Mucosa of descending colon (tissue), 3 donors: ENCODE data around the gene TMOD3. TPM values are rescaled to one million over a fixed set of nuclear protein-coding genes. Genes with fewer than 3 reads are reported as not detected.

Experiments used
- ATAC-seq: fragments of 200-7000 bp; cut with Tn5 transposase; one replicate; pipeline ENCODE4 v1.9.1; 2020; ENCODE audit warnings: mild to moderate bottlenecking, moderate library complexity
- DNase-seq, 3 donors: peaks; one replicate each; pipeline ENCODE4 v3.0.0-alpha.2; 2020
- H3K36me3 ChIP-seq: fragments of 200-600 bp; one replicate; pipeline ENCODE4 v1.8.0; 2021; ENCODE audit warnings: low read depth, mild to moderate bottlenecking
- H3K4me1 ChIP-seq: fragments of 200-600 bp; one replicate; pipeline ENCODE4 v1.8.0; 2021; ENCODE audit warnings: low read depth, mild to moderate bottlenecking
- H3K4me3 ChIP-seq: fragments of 200-600 bp; one replicate; pipeline ENCODE4 v1.8.0; 2021; ENCODE audit warnings: mild to moderate bottlenecking
- H3K9me3 ChIP-seq: fragments of 200-600 bp; one replicate; pipeline ENCODE4 v1.8.0; 2021; ENCODE audit warnings: mild to moderate bottlenecking
- CTCF ChIP-seq: fragments of 200-600 bp; IDR thresholded peaks from one replicate; pipeline ENCODE4 v1.8.0; 2022; ENCODE audit warnings: antibody characterized with exemption, mild to moderate bottlenecking
- intact Hi-C, 2 donors: fragments of 100-400 bp; cut with DNase I in 1 of 2; cut with micrococcal nuclease in 1 of 2; formaldehyde crosslinking; loops; one replicate each; pipeline versions ENCODE4 v1.11.0 to v1.11.1; 2022; cut with DNase I, micrococcal nuclease
- total RNA-seq, 3 donors: library from RNA; stranded (reverse); fragmentation: NEBNext Ultra II Directional in 2 of 3; extraction: Animal tissue kit (Norgen Biotek cat#: 25700) in 2 of 3; gene quantifications; one replicate each; pipeline versions ENCODE4 v1.2.1 to v1.2.4, GENCODE V29; 2021 to 2023
- donor health status: DM: no; HTN: no; CAD: no; lungs with moderate emphysema.
- donor health status: DM: no; HTN: no; CAD: no.
- donor health status: DM: no; HTN: yes; CAD: no.

TMOD3 gene
- total RNA-seq, 3 donors from 2014 or later: 43.8 to 65.2 (median 63.7) TPM

GRCh38 chr15:51830276-51830806, 888 bp downstream of the TMOD3 start:
- peaks cover 16% of the 10 kb centered on the region for H3K4me1 ChIP-seq
- intact Hi-C loops: no loop called here
- no peak for DNase-seq
- TF ChIP-seq CTCF: no peak
- ATAC-seq: peak; percentile 43
- H3K4me3 ChIP-seq: peak overlapping the region; percentile 84
- H3K36me3 ChIP-seq: no peaks in the 10 kb centered on the region
- H3K9me3 ChIP-seq: no peaks in the 10 kb centered on the region

- no peak for DNase-seq
- H3K4me1 ChIP-seq: peaks cover 16% of the 10 kb centered on the region
- no peaks in the 10 kb centered on the region for H3K36me3 ChIP-seq
- H3K9me3 ChIP-seq: no peaks in the 10 kb centered on the region
- H3K4me3 ChIP-seq: no peak overlapping the region
- no peak for TF ChIP-seq CTCF
- intact Hi-C loops: no loop called here
- ATAC-seq: no peak
These were observed 4.3 kb downstream of the TMOD3 start for GRCh38 chr15:51833772-51834171.

GRCh38 chr15:51837792-51838251, 8.4 kb downstream of the TMOD3 start:
- H3K4me1 ChIP-seq: peaks cover 12% of the 10 kb centered on the region
- peak; percentile 51 for ATAC-seq
- TF ChIP-seq CTCF: no peak
- DNase-seq: no peak
- intact Hi-C loops: no loop called here
- no peaks in the 10 kb centered on the region for H3K9me3 ChIP-seq
- no peak overlapping the region for H3K4me3 ChIP-seq
- H3K36me3 ChIP-seq: no peaks in the 10 kb centered on the region

- Histone ChIP-seq H3K4me1 (peaks cover 16% of the 10 kb centered on the region), H3K9me3 (no peaks in the 10 kb centered on the region), H3K36me3 (no peaks in the 10 kb centered on the region), H3K4me3 (no peak overlapping the region)
- no peak for DNase-seq
- intact Hi-C loops: no loop called here
- TF ChIP-seq CTCF: no peak
- ATAC-seq: no peak
These were observed 8.8 kb downstream of the TMOD3 start for GRCh38 chr15:51838270-51838669.

- Histone ChIP-seq H3K4me3 (no peak overlapping the region), H3K4me1 (peaks cover 19% of the 10 kb centered on the region)
These were observed 11.2 kb downstream of the TMOD3 start for GRCh38 chr15:51840692-51841091.

More at GRCh38 chr15:51840692-51841091, 11.2 kb downstream of the TMOD3 start:
- ATAC-seq (no peak), DNase-seq (no peak)
- Histone ChIP-seq H3K36me3 (no peaks in the 10 kb centered on the region), H3K9me3 (no peaks in the 10 kb centered on the region)
- intact Hi-C loops: no loop called here
- no peak for TF ChIP-seq CTCF
